Tibial nerve (tissue), 4 donors: ENCODE measurements around the gene PSMF1. TPM values are rescaled to one million over a fixed set of nuclear protein-coding genes. Genes with fewer than 3 reads are reported as not detected.

ENCODE experiments used
- DNase-seq, 2 donors: peaks; one replicate each; pipeline ENCODE4 v3.0.0-alpha.2; 2019; ENCODE audit warnings: low spot score in 2 of 2
- H3K27ac ChIP-seq, 4 donors: fragments of 200-600 bp; sonication (generic) in 3 of 4; one replicate each; pipeline ENCODE4 v1.5.1; 2017 to 2019; ENCODE audit warnings: mild to moderate bottlenecking in 1 of 4
- H3K27me3 ChIP-seq, 2 donors: fragments of 200-600 bp; sonication (generic) in 1 of 2; one replicate each; pipeline versions ENCODE4 v1.5.1 to v1.6.0; 2017 to 2019
- H3K36me3 ChIP-seq, 3 donors: fragments of 200-600 bp; sonication (generic); one replicate each; pipeline ENCODE4 v1.5.1; 2018 to 2019
- H3K4me1 ChIP-seq, 4 donors: fragments of 200-600 bp; sonication (generic) in 3 of 4; one replicate each; pipeline ENCODE4 v1.5.1; 2017 to 2019
- H3K4me3 ChIP-seq, 4 donors: fragments of 200-600 bp; sonication (generic) in 3 of 4; one replicate each; pipeline ENCODE4 v1.5.1; 2017 to 2019; ENCODE audit warnings: mild to moderate bottlenecking in 1 of 4, moderate library complexity in 1 of 4
- H3K9me3 ChIP-seq, 4 donors: fragments of 200-600 bp; sonication (generic) in 3 of 4; one replicate each; pipeline ENCODE4 v1.5.1; 2017 to 2019
- CTCF ChIP-seq, 5 experiments: fragments of 200-600 bp in 3 of 5; fragments of 450-650 bp in 2 of 5; sonication (generic) in 3 of 5; IDR thresholded peaks; one replicate each; pipeline ENCODE4 v1.5.1; 2016 to 2019; ENCODE audit warnings: antibody characterized with exemption in 5 of 5, mild to moderate bottlenecking in 3 of 5, moderate library complexity in 2 of 5
- EP300 ChIP-seq, 2 donors: sonication (generic); formaldehyde crosslinking; IDR thresholded peaks; one replicate each; pipeline ENCODE4 v1.6.1; 2017; ENCODE audit warnings: antibody characterized with exemption in 2 of 2, mild to moderate bottlenecking in 1 of 2
- POLR2A ChIP-seq, 2 donors: fragments of 450-650 bp; IDR thresholded peaks; one replicate each; pipeline ENCODE4 v1.6.1; 2017; ENCODE audit warnings: antibody characterized with exemption in 2 of 2, mild to moderate bottlenecking in 2 of 2, moderate library complexity in 2 of 2
- WGBS, 2 donors: methylation state at CpG; one replicate each; pipeline ENCODE4 v1.1.5; 2018; 5-methylcytosine and 5-hydroxymethylcytosine counted together
- total RNA-seq, 4 donors: library from RNA; depleted of rRNA; stranded (reverse); fragments of >200 nt; gene quantifications; one replicate each; pipeline ENCODE4 v1.1.0, GENCODE V29; 2016

The PSMF1 gene
- total RNA-seq, 4 donors from 2014 or later, result 70.2 to 140 (median 112) TPM

- Histone ChIP-seq H3K27me3 (no peaks in the 10 kb centered on the region), H3K4me1 (peaks cover 0 to 11% (median 0%) of the 10 kb centered on the region in 4 donors), H3K9me3 (no peaks in the 10 kb centered on the region), H3K36me3 (no peaks in the 10 kb centered on the region), H3K4me3 (no peak overlapping the region), H3K27ac (no peak overlapping the region)
- TF ChIP-seq POLR2A (IDR thresholded peaks at IDR 0.05) (no peak), EP300 (IDR thresholded peaks at IDR 0.05) (no peak), CTCF (IDR thresholded peaks at IDR 0.05) (no peak)
- 68 to 73% methylated on average over 7 of the region's 7 CpGs for WGBS, 2 donors
- DNase-seq, result no peak
Measured at GRCh38 chr20:1199212-1199873, 80.9 kb downstream of the PSMF1 start.

GRCh38 chr20:1199964-1200363 lies 81.6 kb downstream of the PSMF1 start:
- H3K27ac ChIP-seq, result no peak overlapping the region
- WGBS, 2 donors, result 86 to 92% methylated on average over 1 of the region's 1 CpG

GRCh38 chr20:1202762-1203504 lies 84.5 kb downstream of the PSMF1 start, which contains the start of gene C20orf202:
C20orf202 (plus strand) TSS chr20:1203454; CDS start chr20:1203586, 132 bp downstream.
- DNase-seq, result no peak
- H3K9me3 ChIP-seq, result no peaks in the 10 kb centered on the region
- H3K4me3 ChIP-seq, result no peak within 1 kb of the TSS
- H3K4me1 ChIP-seq, result peaks cover 0 to 15% (median 0%) of the 10 kb centered on the region in 4 donors
- 64 to 65% methylated on average over 5 of the region's 5 CpGs for WGBS, 2 donors
- no peaks in the 10 kb centered on the region for H3K27me3 ChIP-seq
- no peak within 1 kb of the TSS for H3K27ac ChIP-seq
- TF ChIP-seq EP300 (IDR thresholded peaks at IDR 0.05) (no peak), CTCF (IDR thresholded peaks at IDR 0.05) (no peak), POLR2A (IDR thresholded peaks at IDR 0.05) (no peak)
- H3K36me3 ChIP-seq, result no peaks in the 10 kb centered on the region

More at GRCh38 chr20:1199964-1200363, 81.6 kb downstream of the PSMF1 start:
- no peak overlapping the region for H3K4me3 ChIP-seq
- TF ChIP-seq CTCF (IDR thresholded peaks at IDR 0.05) (no peak), POLR2A (IDR thresholded peaks at IDR 0.05) (no peak)
- H3K4me1 ChIP-seq, result peaks cover 0 to 11% (median 0%) of the 10 kb centered on the region in 4 donors
- H3K36me3 ChIP-seq, result no peaks in the 10 kb centered on the region
- no peak for DNase-seq
- no peaks in the 10 kb centered on the region for H3K27me3 ChIP-seq
- no peaks in the 10 kb centered on the region for H3K9me3 ChIP-seq

- Histone ChIP-seq H3K27ac (no peak overlapping the region), H3K4me1 (peaks cover 0 to 15% (median 0%) of the 10 kb centered on the region in 4 donors), H3K36me3 (no peaks in the 10 kb centered on the region), H3K4me3 (no peak overlapping the region), H3K9me3 (no peaks in the 10 kb centered on the region), H3K27me3 (no peaks in the 10 kb centered on the region)
- no peak for DNase-seq
- 56 to 57% methylated on average over 5 of the region's 5 CpGs for WGBS, 2 donors
- no peak for TF ChIP-seq CTCF (IDR thresholded peaks at IDR 0.05)
- TF ChIP-seq EP300 (IDR thresholded peaks at IDR 0.05), result no peak
- no peak for TF ChIP-seq POLR2A (IDR thresholded peaks at IDR 0.05)
Measured at GRCh38 chr20:1203630-1204029, 85.2 kb downstream of the PSMF1 start.

GRCh38 chr20:1204113-1204512 lies 85.7 kb downstream of the PSMF1 start:
- TF ChIP-seq POLR2A (IDR thresholded peaks at IDR 0.05) (no peak), EP300 (IDR thresholded peaks at IDR 0.05) (no peak), CTCF (IDR thresholded peaks at IDR 0.05) (no peak)
- no peak for DNase-seq
- Histone ChIP-seq H3K9me3 (no peaks in the 10 kb centered on the region), H3K4me1 (peaks cover 0 to 15% (median 0%) of the 10 kb centered on the region in 4 donors), H3K27ac (no peak overlapping the region), H3K4me3 (no peak overlapping the region), H3K27me3 (no peaks in the 10 kb centered on the region), H3K36me3 (no peaks in the 10 kb centered on the region)
- WGBS, 2 donors, result 52 to 72% methylated on average over 5 of the region's 5 CpGs
